Stimulated activated CD8-positive, alpha-beta memory T cell treated with anti-CD3 and anti-CD28 coated beads, Interleukin-7, amount 100 ng/mL, for 1 hour (primary cell): ENCODE measurements around the gene BRD3OS.

ENCODE experiments used
- DNase-seq, 2 donors: peaks; one replicate each; pipeline ENCODE4 v3.0.0-alpha.2; 2020; ENCODE audit warnings: low read depth in 2 of 2

Gene BRD3OS

DNA sequence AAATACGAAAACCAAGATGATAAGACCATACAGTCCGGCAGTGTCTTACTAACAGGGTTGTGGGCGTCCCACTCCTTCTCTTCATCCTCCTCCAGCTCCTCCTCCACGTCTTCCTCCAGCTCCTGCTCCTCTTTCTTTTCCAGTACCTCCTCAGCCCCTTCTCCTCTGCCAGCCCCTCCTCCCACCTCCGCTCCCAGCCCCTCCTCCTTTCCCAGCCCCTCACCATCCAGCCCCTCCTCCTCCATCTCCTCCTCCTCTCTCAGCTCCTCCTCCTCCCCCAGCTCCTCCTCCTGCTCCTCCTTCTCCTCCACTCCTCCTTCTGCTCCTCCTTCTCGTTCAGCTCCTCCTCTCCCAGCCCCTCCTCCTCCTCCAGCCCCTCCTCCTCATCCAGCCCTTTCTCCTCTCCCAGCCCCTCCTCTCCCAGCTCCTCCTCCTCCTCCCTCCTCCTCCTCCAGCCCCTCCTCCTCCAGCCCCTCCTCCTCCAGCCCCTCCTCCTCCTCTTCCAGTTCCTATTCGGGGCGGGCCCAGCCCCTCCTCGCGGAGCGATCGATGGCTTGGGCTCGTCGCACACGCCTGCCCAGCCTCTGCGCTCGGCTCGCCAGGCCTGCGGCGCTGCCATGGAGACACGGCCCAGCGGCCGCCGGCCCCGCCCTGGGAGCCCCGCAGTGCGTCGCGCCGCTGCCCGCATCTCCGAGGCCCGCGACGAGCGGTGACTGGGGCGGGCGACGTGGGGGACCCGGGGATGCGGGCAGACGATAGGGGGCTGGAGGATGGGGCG is at the start of gene BRD3OS:
Gene BRD3OS, plus strand, starts transcription at position 654 of the 778 bp plus-strand sequence. CDS start 1,267 bp downstream, outside the sequence.
- DNase-seq = peak; percentile 72 to 75

DNA sequence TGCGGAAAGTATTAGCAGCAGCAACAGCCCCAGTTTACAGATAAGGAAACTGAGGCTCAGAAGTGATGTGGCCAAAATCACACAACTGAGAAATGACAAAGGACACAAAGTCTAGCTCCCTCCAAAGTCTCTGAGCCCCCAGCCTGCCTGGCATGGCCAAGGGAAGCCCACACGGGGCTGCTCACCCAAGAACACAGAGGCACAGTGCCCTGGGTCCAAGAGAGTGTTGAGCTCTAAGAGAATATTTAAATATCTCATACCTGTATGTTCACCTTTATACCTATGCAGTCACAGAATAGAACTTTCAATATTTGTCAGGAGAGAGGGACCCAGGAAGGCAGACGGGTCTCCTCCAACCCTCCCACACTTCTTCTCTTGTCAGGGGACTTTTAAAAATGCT is 49.8 kb upstream of the BRD3OS start:
- no peak for DNase-seq

GRCh38 chr9:133976191-133976861 is 49.0 kb upstream of the BRD3OS start:
- no peak for DNase-seq

GRCh38 chr9:133976887-133977286 is 48.4 kb upstream of the BRD3OS start:
- DNase-seq = no peak

- no peak for DNase-seq
These were observed 47.7 kb upstream of the BRD3OS start for GRCh38 chr9:133977421-133978201.

GRCh38 chr9:133978226-133978898 is 46.9 kb upstream of the BRD3OS start:
- no peak for DNase-seq

DNA sequence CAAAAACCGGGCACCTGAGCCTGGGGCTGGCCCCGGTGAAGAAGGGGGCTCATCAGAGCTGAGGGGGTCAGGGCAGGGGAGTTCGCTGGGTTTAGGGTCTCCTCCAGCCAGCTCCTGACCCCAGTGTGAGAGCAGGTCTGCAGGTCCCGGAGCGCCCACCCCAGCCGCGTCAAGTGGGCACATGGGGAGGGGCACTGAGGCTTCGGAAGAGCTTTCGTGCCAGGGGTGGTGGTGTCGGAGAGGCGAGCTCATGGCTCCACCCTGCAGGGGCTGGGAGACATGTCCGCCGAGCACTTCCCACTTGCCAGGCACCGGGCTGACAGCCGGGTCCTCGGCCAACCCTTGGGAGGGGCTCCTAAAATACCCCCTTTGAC is 46.4 kb upstream of the BRD3OS start:
- DNase-seq = no peak

- DNase-seq = no peak
These were observed 45.9 kb upstream of the BRD3OS start for GRCh38 chr9:133979273-133979920.

DNA sequence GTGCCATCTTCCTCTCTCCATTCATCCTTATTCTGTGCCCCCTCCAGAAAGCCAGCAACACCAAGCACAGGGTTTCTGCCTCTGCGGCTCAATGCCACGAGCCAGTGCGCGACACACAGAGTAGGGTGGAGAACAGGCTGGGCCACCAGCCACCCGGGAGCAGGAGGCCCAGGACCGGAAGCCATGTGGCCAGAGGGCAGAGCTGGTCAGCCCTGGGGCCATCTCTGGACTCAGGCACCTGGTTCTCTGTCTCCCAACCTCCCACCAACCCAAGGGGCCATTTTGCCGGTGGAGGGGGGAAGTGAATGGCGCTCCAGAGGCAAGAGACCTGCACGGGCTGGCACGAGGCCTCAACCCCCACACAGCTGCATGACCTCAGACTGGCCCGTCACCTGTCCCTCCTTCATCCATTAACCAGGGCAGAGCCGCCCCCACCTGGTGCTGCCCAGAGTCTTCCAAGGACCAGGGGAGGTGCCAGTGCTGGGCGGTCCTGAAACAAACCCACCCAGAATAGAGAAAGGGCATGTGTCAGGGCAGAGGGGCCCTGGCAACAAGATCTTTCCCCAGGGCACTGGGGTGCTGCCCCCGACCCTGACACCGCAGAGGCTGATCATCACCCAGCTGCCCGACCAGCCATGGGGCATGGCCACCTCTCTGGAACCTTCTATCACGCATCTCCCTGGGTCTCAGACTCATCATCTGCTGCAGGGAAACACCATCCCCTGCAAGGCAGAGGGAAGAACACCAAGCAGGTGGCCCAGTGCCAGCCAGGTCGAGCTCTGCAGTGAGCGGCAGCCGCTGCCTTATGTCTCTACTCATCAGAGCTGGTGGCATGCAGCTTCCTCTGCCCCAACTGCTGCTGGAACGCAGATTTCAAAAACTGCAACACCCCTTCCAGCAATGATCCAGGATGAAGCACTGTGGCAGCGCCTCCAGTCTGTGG is 45.1 kb upstream of the BRD3OS start:
- DNase-seq = no peak

DNA sequence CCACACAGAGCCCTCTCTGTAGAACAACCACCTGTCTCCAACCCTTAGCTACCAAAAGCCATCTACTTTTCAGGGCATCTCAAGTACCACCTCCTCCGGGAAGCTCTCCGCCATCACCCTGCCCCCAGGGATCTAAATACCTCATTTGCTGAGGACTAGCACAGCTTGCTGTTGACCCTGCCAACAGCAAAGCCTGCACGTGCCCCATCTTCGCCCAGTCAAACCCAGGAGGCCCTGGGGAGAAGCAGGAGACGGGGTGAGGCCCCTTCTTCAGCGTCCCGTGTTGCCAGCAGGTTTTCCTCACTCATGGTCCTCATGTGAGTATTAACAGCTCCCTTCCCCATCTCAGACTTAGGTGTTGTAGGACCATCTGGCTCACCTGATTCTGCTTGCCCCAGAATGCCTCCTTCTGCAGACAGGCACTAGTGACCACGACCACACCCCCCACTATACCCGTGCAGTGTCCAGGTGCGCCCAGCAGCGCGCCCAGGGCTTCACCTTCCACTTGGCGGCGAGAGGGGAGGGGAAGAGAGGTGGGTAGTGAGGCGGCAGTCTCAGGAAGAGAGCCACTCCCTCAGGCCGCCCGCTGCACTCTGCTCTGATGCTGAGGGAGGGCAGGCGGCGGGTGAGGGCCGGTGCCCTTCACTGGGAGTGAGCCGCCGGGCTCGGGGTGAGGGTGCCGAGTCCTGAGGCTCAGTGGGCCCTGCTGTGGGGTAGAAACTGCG is 44.3 kb upstream of the BRD3OS start:
- DNase-seq = no peak

DNA sequence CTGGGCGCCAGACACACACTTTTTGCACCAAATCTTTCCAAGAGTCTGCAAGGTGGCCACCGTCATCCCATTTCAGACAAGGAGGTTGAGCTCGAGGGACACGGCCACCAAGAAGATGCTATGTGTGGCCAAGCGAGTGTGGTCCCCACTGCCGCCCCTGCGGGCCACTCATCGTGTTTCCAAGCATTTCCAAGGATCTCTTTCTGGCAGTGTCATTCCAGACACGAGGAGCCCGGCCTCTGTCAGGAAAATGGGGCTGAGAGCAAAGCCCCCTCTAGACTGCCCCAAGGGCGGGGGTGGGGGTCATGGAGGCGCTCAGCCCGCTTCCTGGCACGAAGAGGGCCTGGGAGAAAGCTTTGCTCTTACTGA is 43.7 kb upstream of the BRD3OS start:
- DNase-seq = no peak

- DNase-seq = no peak
These were observed 43.2 kb upstream of the BRD3OS start for GRCh38 chr9:133981958-133982681.

DNA sequence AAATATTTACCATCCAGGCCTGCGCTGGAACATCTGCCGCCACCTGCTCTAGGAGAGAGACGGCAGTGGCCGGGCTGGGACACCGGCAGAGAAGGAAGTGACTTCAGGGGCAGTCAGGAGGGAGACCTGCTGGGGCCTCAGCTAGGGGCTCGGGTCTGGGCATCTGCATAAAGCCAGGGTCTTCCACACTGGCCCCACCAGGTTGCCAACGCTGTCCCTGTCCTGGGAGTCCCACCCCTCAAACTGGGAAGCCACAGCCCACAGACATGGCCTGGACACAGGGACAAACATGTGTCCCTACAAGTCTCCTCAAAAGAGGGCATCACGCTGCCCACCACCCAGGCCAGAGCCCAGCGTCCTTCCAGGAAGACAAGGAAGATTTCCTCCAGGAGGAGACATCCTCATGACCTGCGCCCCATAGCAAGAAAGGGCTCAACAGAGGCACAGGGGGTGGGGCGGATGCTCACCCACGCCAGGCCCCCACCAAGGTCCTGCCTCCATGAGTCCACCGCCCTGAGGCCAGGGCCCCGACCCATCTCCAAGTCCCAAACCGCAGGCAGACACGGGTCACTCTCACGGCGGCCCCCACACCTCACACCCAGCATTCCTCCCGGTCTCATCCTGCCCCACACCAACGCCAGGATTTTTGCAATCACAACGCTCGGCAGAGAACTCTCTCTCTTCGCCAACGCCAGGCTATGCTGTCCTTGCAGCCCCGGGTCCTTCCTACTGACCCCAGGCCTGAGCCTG is 42.1 kb upstream of the BRD3OS start:
- no peak for DNase-seq

GRCh38 chr9:133986061-133986460 is 39.2 kb upstream of the BRD3OS start:
- no peak for DNase-seq

DNA sequence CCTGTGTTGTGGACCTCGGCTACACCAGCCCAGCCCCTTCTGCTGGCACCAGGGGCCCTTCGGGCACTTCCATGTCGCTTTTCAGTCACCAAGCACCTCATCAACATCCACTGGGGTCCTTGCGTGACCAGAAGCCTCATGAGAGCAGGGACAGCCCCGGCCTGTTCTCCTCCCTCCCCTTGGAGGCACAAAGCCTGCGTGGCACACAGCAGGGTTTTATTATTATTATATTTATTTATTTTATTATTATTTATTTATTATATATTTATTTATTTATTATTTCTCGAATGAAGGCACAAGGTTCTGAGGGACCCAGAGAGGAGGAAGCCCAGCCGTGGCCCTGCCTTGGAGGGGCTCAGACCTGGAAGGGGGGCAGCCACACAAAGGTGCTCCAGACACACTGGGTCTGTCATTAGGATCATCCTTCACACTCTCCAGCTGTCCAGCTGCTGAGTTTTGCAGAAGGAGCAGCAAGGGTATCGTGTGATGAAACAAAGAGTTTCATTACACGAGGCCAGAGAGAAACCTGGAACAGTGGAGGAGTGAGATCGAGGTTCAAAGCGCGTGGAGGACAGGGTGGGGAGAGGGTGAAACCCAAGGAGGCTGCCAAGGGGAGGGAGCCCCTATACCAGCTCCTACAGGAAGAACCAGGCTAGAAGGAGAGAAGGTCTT is 38.4 kb upstream of the BRD3OS start:
- DNase-seq = no peak

GRCh38 chr9:133987446-133987788 is 37.9 kb upstream of the BRD3OS start:
- DNase-seq = no peak

GRCh38 chr9:133987946-133988665 is 37.2 kb upstream of the BRD3OS start:
- DNase-seq = no peak
